Sigmoid colon (tissue), 7 donors: ENCODE data around the gene PROSER2. TPM values are rescaled to one million over a fixed set of nuclear protein-coding genes. Genes with fewer than 3 reads are reported as not detected.

Source experiments
- DNase-seq: peaks from one replicate; pipeline ENCODE4 v3.0.0-alpha.2; 2019
- H3K27ac ChIP-seq, 4 donors: fragments of 200-600 bp; sonication (generic); one replicate each; pipeline ENCODE4 v1.5.1; 2016 to 2019; ENCODE audit warnings: mild to moderate bottlenecking in 1 of 4
- H3K27me3 ChIP-seq, 3 donors: fragments of 200-600 bp; sonication (generic); one replicate each; pipeline ENCODE4 v1.5.1; 2019; ENCODE audit warnings: mild to moderate bottlenecking in 1 of 3
- H3K36me3 ChIP-seq, 4 donors: fragments of 200-600 bp; sonication (generic); one replicate each; pipeline ENCODE4 v1.5.1; 2016 to 2019
- H3K4me1 ChIP-seq, 4 donors: fragments of 200-600 bp; sonication (generic); one replicate each; pipeline ENCODE4 v1.5.1; 2017 to 2019
- H3K4me3 ChIP-seq, 4 donors: fragments of 200-600 bp; sonication (generic); one replicate each; pipeline ENCODE4 v1.5.1; 2017 to 2019; ENCODE audit warnings: mild to moderate bottlenecking in 2 of 4, moderate library complexity in 1 of 4
- H3K9me3 ChIP-seq, 4 donors: fragments of 200-600 bp in 3 of 4; sonication (generic) in 3 of 4; one replicate each; pipeline versions ENCODE4 v1.5.1 to v1.6.1; 2013 to 2019
- CTCF ChIP-seq, 4 experiments: fragments of 450-650 bp in 3 of 4; fragments of 200-600 bp in 1 of 4; IDR thresholded peaks; one replicate each; pipeline ENCODE4 v1.5.1; 2016 to 2019; ENCODE audit warnings: antibody characterized with exemption in 4 of 4, mild to moderate bottlenecking in 3 of 4, moderate library complexity in 2 of 4
- EP300 ChIP-seq, 4 donors: sonication (generic); formaldehyde crosslinking; IDR thresholded peaks; one replicate each; pipeline ENCODE4 v1.6.1; 2017; ENCODE audit warnings: antibody characterized with exemption in 4 of 4
- POLR2A ChIP-seq, 2 donors: fragments of 450-650 bp; IDR thresholded peaks; one replicate each; pipeline ENCODE4 v1.6.1; 2016; ENCODE audit warnings: antibody characterized with exemption in 2 of 2, mild to moderate bottlenecking in 2 of 2, moderate library complexity in 2 of 2
- POLR2AphosphoS5 ChIP-seq, 4 donors: sonication (generic); formaldehyde crosslinking; IDR thresholded peaks; one replicate each; pipeline ENCODE4 v1.6.1; 2017; ENCODE audit warnings: antibody characterized with exemption in 4 of 4
- WGBS, 2 donors: extraction: QIAGEN DNeasy Blood & Tissue Kit; methylation state at CpG; one replicate each; pipeline ENCODE4 v1.1.7; 2013; 5-methylcytosine and 5-hydroxymethylcytosine counted together
- intact Hi-C: fragments of 100-400 bp; cut with DNase I; formaldehyde crosslinking; loops from one replicate; pipeline ENCODE4 v1.15.1; 2023
- polyA plus RNA-seq, 3 donors: library from polyadenylated mRNA; stranded (reverse); fragments of 200-250 nt; gene quantifications; one replicate each; pipeline ENCODE4 v1.2.3, GENCODE V29; 2013
- total RNA-seq, 4 donors: library from RNA; depleted of rRNA; stranded (reverse); fragments of >200 nt; gene quantifications; one replicate each; pipeline ENCODE4 v1.1.0, GENCODE V29; 2016
- donor health status: healthy with polysubstance abuse.
- donor health status: Bipolar disorder and iron deficiency.
- donor health status: healthy.

The PROSER2 gene
- total and polyA plus RNA-seq, 7 donors = 0.60 to 2.8 (median 1.8) TPM

GRCh38 chr10:11781114-11781513 lies 42.0 kb upstream of the PROSER2 start:
- DNase-seq = no peak
- intact Hi-C loops = loop anchor here (5.0 kb wide), 1 partner anchor 206 kb away; no protein-coding TSS in a partner anchor

GRCh38 chr10:11782793-11783557 lies 40.2 kb upstream of the PROSER2 start:
- Histone ChIP-seq H3K4me3 (no peak overlapping the region), H3K27me3 (no peaks in the 10 kb centered on the region), H3K4me1 (no peaks in the 10 kb centered on the region), H3K9me3 (no peaks in the 10 kb centered on the region), H3K27ac (no peak overlapping the region), H3K36me3 (no peaks in the 10 kb centered on the region)
- no peak for TF ChIP-seq POLR2AphosphoS5 (IDR thresholded peaks at IDR 0.05)
- TF ChIP-seq CTCF (IDR thresholded peaks at IDR 0.05) = peak in 3 of 4 experiments; percentile 51 to 61 (median 59)
- no peak for TF ChIP-seq POLR2A (IDR thresholded peaks at IDR 0.05)
- intact Hi-C loops = loop anchor here (5.0 kb wide), 1 partner anchor 204 kb away; no protein-coding TSS in a partner anchor
- WGBS, 2 donors = 70 to 76% methylated on average over 18 of the region's 18 CpGs
- DNase-seq = no peak

More at GRCh38 chr10:11781114-11781513, 42.0 kb upstream of the PROSER2 start:
- Histone ChIP-seq H3K9me3 (no peaks in the 10 kb centered on the region), H3K4me1 (no peaks in the 10 kb centered on the region), H3K36me3 (no peaks in the 10 kb centered on the region), H3K27me3 (no peaks in the 10 kb centered on the region), H3K27ac (no peak overlapping the region), H3K4me3 (no peak overlapping the region)
- 88 to 89% methylated on average over 6 of the region's 6 CpGs for WGBS, 2 donors
- TF ChIP-seq CTCF (IDR thresholded peaks at IDR 0.05) (no peak), EP300 (IDR thresholded peaks at IDR 0.05) (no peak), POLR2A (IDR thresholded peaks at IDR 0.05) (no peak), POLR2AphosphoS5 (IDR thresholded peaks at IDR 0.05) (no peak)

DNA sequence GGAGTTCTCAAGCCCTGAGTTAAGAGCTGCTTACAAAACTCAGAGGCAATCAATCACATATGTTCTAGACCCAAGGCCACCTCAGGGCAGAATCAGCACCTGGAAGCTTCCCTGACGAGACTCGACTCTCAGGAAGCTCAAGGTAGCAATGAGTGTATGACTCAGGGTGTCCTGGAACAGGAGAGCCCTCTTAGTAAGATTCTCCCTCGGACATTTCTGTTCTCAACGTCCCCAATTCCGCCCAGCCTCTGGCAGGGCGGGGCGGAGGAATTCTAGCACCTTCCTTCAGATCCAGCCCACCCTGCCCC lies 39.6 kb upstream of the PROSER2 start:
- no peaks in the 10 kb centered on the region for H3K27me3 ChIP-seq
- H3K4me1 ChIP-seq = no peaks in the 10 kb centered on the region
- no peak overlapping the region for H3K27ac ChIP-seq
- no peak overlapping the region for H3K4me3 ChIP-seq
- TF ChIP-seq CTCF (IDR thresholded peaks at IDR 0.05) (no peak), EP300 (IDR thresholded peaks at IDR 0.05) (no peak), POLR2A (IDR thresholded peaks at IDR 0.05) (no peak), POLR2AphosphoS5 (IDR thresholded peaks at IDR 0.05) (no peak)
- 74 to 86% methylated on average over 7 of the region's 7 CpGs for WGBS, 2 donors
- no peaks in the 10 kb centered on the region for H3K36me3 ChIP-seq
- intact Hi-C loops = loop anchor here (5.0 kb wide), 1 partner anchor 204 kb away; no protein-coding TSS in a partner anchor
- H3K9me3 ChIP-seq = no peaks in the 10 kb centered on the region
- no peak for DNase-seq

GRCh38 chr10:11787374-11787773 lies 35.8 kb upstream of the PROSER2 start:
- peak; percentile 18 for DNase-seq
- Histone ChIP-seq H3K27me3 (peaks cover 0 to 7% (median 0%) of the 10 kb centered on the region in 3 donors), H3K27ac (no peak overlapping the region), H3K9me3 (no peaks in the 10 kb centered on the region), H3K4me1 (no peaks in the 10 kb centered on the region), H3K36me3 (no peaks in the 10 kb centered on the region), H3K4me3 (no peak overlapping the region)
- WGBS, 2 donors = 91% methylated on average over 9 of the region's 9 CpGs
- TF ChIP-seq EP300 (IDR thresholded peaks at IDR 0.05) = no peak
- no peak for TF ChIP-seq POLR2AphosphoS5 (IDR thresholded peaks at IDR 0.05)
- no peak for TF ChIP-seq POLR2A (IDR thresholded peaks at IDR 0.05)
- TF ChIP-seq CTCF (IDR thresholded peaks at IDR 0.05) = no peak
- intact Hi-C loops = no loop called here
